Common myeloid progenitor, CD34-positive (primary cell): ENCODE results near the gene TDRD3.

Experiments
- CTCF ChIA-PET: fragments of 350-600 bp; sonication (Branson Sonifier 250); formaldehyde crosslinking; loops from one replicate; lab custom pipeline; 2021; ENCODE audit warnings: antibody characterized with exemption; lab: Charles Lee
- POLR2A ChIA-PET: fragments of 350-600 bp; sonication (Branson Sonifier 250); formaldehyde crosslinking; loops from one replicate; lab custom pipeline; 2021; ENCODE audit warnings: antibody characterized with exemption; lab: Charles Lee
- DNase-seq, 3 donors: peaks; one replicate each; pipeline versions ENCODE4 v3.0.0 to v3.0.0-alpha.2; 2013
- H3K27ac ChIP-seq, 2 experiments: 1 replicate in 1 of 2; 2 replicates in 1 of 2; pipeline ENCODE4 v1.7.0; 2013; ENCODE audit warnings: inconsistent platforms in 2 of 2, low read length in 2 of 2, mild to moderate bottlenecking in 2 of 2, low read depth in 1 of 2, moderate library complexity in 1 of 2; ENCODE audit not compliant: severe bottlenecking in 2 of 2, insufficient read depth in 1 of 2, poor library complexity in 1 of 2
- H3K27me3 ChIP-seq, 5 experiments: replicated peaks in 2 of 5; 1 replicate in 3 of 5; 2 replicates in 2 of 5; pipeline versions ENCODE4 v1.6.1 to v1.7.0; 2013; ENCODE audit warnings: low read length in 4 of 5, mild to moderate bottlenecking in 2 of 5, moderate library complexity in 2 of 5, inconsistent platforms in 1 of 5; ENCODE audit not compliant: insufficient read depth in 5 of 5, control insufficient read depth in 4 of 5
- H3K36me3 ChIP-seq, 4 experiments: 1 replicate in 2 of 4; 2 replicates in 2 of 4; pipeline versions ENCODE4 v1.6.1 to v1.7.0; 2013; ENCODE audit warnings: low read length in 3 of 4, control low read depth in 1 of 4, mild to moderate bottlenecking in 1 of 4; ENCODE audit not compliant: control insufficient read depth in 4 of 4, insufficient read depth in 4 of 4
- H3K4me1 ChIP-seq, 4 experiments: 1 replicate in 3 of 4; 2 replicates in 1 of 4; pipeline versions ENCODE4 v1.6.1 to v1.7.1; 2013; ENCODE audit warnings: low read length in 3 of 4, mild to moderate bottlenecking in 3 of 4, control low read depth in 1 of 4, inconsistent platforms in 1 of 4, moderate library complexity in 1 of 4; ENCODE audit not compliant: control insufficient read depth in 4 of 4, insufficient read depth in 4 of 4; ENCODE audit errors: control extremely low read depth in 1 of 4
- H3K4me3 ChIP-seq, 7 experiments: 1 replicate in 4 of 7; 2 replicates in 3 of 7; pipeline versions ENCODE4 v1.5.1 to v1.7.0; 2013; ENCODE audit warnings: mild to moderate bottlenecking in 7 of 7, low read length in 6 of 7, moderate library complexity in 6 of 7, inconsistent platforms in 2 of 7, low read depth in 2 of 7, control low read depth in 1 of 7; ENCODE audit not compliant: insufficient read depth in 4 of 7, control insufficient read depth in 1 of 7; ENCODE audit errors: extremely low read depth in 1 of 7
- H3K9me3 ChIP-seq, 5 experiments: 1 replicate in 4 of 5; 2 replicates in 1 of 5; pipeline versions ENCODE4 v1.6.1 to v1.7.1; 2013; ENCODE audit warnings: low read length in 4 of 5, mild to moderate bottlenecking in 2 of 5, inconsistent platforms in 1 of 5, low read depth in 1 of 5, moderate library complexity in 1 of 5; ENCODE audit not compliant: control insufficient read depth in 4 of 5, insufficient read depth in 2 of 5; ENCODE audit errors: control extremely low read depth in 1 of 5
- WGBS: methylation state at CpG from one replicate; pipeline ENCODE4 v1.1.5; 2013; ENCODE audit not compliant: insufficient coverage; 5-methylcytosine and 5-hydroxymethylcytosine counted together

The TDRD3 gene

DNA sequence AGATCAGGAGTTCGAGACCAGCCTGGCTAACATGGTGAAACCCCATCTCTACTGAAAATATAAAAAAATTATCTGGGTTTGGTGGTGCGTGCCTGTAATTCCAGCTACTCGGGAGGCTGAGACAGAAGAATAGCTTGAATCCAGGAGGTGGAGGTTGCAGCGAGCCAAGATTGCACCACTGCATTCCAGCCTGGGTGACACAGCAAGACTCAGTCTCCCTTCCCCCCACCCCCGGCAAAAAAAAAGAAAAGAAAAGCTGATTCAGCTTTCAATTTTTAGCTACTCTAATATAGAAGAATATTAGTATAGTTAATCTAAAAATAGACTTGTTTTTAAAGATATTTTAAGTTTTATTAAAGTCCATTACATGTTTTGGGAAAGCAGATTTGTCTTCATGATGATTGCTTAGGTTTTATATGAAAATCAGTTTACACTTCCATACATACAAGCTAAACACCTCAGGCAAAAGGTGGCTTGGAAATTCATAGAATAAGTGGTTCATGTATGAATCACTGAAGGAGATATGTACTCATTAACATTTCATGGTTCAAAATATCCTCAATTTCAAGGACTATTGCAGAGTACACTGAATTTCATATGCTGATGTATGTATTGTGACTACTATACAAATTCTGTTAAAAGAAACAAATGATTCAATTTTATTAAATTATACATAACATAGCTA, 165.2 kb downstream of the TDRD3 start:
- Histone ChIP-seq H3K36me3 (no peaks in the 10 kb centered on the region), H3K4me3 (no peak overlapping the region), H3K9me3 (no peaks in the 10 kb centered on the region), H3K4me1 (no peaks in the 10 kb centered on the region), H3K27ac (no peak overlapping the region), H3K27me3 (no peaks in the 10 kb centered on the region)
- ChIA-PET POLR2A (interaction anchor here (0.7 kb wide), 1 partner anchor 93 kb away, joined by 3 read pairs; no protein-coding TSS in a partner anchor), CTCF (no interaction called here)
- no peak for DNase-seq
- 100% methylated on average over 1 of the region's 5 CpGs for WGBS

DNA sequence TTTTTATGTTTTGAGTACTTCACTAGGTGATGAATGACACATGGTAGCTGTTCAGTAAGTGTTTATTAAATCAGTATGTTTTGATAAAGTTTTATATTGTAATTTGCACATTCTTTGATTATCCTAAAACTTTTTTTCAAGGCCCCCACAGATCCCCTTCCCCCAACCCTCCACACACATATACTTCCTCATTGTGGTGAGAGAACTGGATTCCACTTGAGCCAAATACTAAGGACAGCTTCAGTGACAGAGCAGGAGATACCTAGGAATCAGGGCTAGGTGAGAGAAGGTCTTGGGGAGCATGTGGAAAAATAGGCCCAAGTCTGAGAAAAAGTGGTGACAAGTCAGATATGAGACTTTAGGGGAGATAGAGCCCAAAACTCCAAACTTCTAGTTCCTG, 174.6 kb downstream of the TDRD3 start:
- Histone ChIP-seq H3K27ac (no peak overlapping the region), H3K27me3 (no peaks in the 10 kb centered on the region), H3K4me1 (peaks cover 0 to 6% (median 0%) of the 10 kb centered on the region in 4 experiments), H3K9me3 (no peaks in the 10 kb centered on the region), H3K4me3 (no peak overlapping the region), H3K36me3 (peaks cover 0 to 13% (median 4%) of the 10 kb centered on the region in 4 experiments)
- POLR2A ChIA-PET: no interaction called here
- peak in 2 of 3 donors; percentile 9 to 22 for DNase-seq
- CTCF ChIA-PET: interaction anchor here (1.5 kb wide), 1 partner anchor 10 kb away, joined by 5 read pairs; no protein-coding TSS in a partner anchor

GRCh38 chr13:60572003-60572798, 175.2 kb downstream of the TDRD3 start:
- CTCF ChIA-PET: interaction anchor here (1.5 kb wide), 1 partner anchor 9 kb away, joined by 5 read pairs; no protein-coding TSS in a partner anchor
- no peak overlapping the region for H3K4me3 ChIP-seq
- peaks cover 0 to 6% (median 0%) of the 10 kb centered on the region in 4 experiments for H3K4me1 ChIP-seq
- peaks cover 0 to 13% (median 4%) of the 10 kb centered on the region in 4 experiments for H3K36me3 ChIP-seq
- H3K9me3 ChIP-seq: no peaks in the 10 kb centered on the region
- no peaks in the 10 kb centered on the region for H3K27me3 ChIP-seq
- H3K27ac ChIP-seq: no peak overlapping the region
- no peak for DNase-seq
- WGBS: 92% methylated on average over 3 of the region's 5 CpGs
- POLR2A ChIA-PET: no interaction called here

- Histone ChIP-seq H3K27me3 (no peaks in the 10 kb centered on the region), H3K4me3 (no peak overlapping the region), H3K9me3 (no peaks in the 10 kb centered on the region), H3K4me1 (peaks cover 0 to 6% (median 0%) of the 10 kb centered on the region in 4 experiments), H3K36me3 (peaks cover 0 to 13% (median 4%) of the 10 kb centered on the region in 4 experiments), H3K27ac (no peak overlapping the region)
- 98% methylated on average over 6 of the region's 8 CpGs for WGBS
- DNase-seq: no peak
- ChIA-PET POLR2A (no interaction called here), CTCF (interaction anchor here (1.5 kb wide), 1 partner anchor 9 kb away, joined by 5 read pairs; no protein-coding TSS in a partner anchor)
Observed at GRCh38 chr13:60572855-60573254, 175.8 kb downstream of the TDRD3 start.

DNA sequence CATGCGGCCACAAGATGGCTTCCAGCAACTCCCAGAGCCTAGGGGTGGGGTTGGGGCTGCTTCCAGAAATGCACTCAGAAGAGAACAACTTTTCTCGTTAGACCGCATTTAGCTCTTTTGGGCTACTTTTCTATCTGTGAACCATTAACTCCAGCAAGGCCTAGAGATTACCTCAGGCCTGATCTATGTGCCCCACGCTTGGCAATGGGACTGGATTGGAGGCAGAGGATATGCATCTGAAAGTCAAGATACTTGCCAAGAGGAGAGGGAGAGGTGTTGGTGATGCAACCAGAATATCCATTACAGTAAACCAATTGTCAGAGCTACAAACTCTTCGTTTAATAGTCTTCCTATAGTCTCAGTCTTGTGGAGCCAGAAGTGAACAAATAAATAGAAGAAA, 177.7 kb downstream of the TDRD3 start:
- H3K4me1 ChIP-seq: peaks cover 0 to 6% (median 0%) of the 10 kb centered on the region in 4 experiments
- ChIA-PET POLR2A (no interaction called here), CTCF (no interaction called here)
- no peak overlapping the region for H3K27ac ChIP-seq
- DNase-seq: no peak
- no peak overlapping the region for H3K4me3 ChIP-seq
- no peaks in the 10 kb centered on the region for H3K9me3 ChIP-seq
- no peaks in the 10 kb centered on the region for H3K27me3 ChIP-seq
- 100% methylated on average over 5 of the region's 5 CpGs for WGBS
- H3K36me3 ChIP-seq: peaks cover 0 to 5% (median under 1%) of the 10 kb centered on the region in 4 experiments

DNA sequence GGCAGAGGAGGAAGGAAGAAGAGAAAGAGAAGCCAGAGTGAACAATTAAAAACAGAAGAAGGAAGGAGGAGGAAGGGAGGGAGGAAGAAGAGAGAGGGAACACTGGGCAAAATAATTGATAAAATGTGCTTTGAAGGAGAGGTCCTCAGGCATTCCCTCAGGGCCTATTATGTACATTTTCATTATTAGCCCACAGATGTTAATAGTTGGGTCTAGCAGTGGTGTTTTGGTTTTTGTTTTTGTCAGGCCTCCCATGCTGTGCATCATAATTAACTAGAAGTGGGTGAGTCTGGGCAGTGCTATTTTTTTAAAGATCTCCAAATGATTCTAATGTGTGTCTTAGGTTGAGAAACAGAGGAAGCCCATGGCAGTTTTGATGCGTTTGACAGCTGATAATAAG, 178.1 kb downstream of the TDRD3 start:
- CTCF ChIA-PET: no interaction called here
- 100% methylated on average over 1 of the region's 1 CpG for WGBS

GRCh38 chr13:60577761-60578160, 180.7 kb downstream of the TDRD3 start:
- ChIA-PET CTCF (no interaction called here), POLR2A (no interaction called here)
- DNase-seq: no peak
- Histone ChIP-seq H3K27me3 (no peaks in the 10 kb centered on the region), H3K9me3 (no peaks in the 10 kb centered on the region), H3K36me3 (no peaks in the 10 kb centered on the region), H3K4me3 (no peak overlapping the region), H3K27ac (no peak overlapping the region), H3K4me1 (no peaks in the 10 kb centered on the region)
- WGBS: no CpG with 5 or more reads among the region's 3 CpGs

More for the DNA sequence above, 178.1 kb downstream of the TDRD3 start:
- no peak for DNase-seq
- Histone ChIP-seq H3K9me3 (no peaks in the 10 kb centered on the region), H3K36me3 (peaks cover 0 to 4% (median 0%) of the 10 kb centered on the region in 4 experiments), H3K4me1 (peaks cover 0 to 6% (median 0%) of the 10 kb centered on the region in 4 experiments), H3K27me3 (no peaks in the 10 kb centered on the region), H3K27ac (no peak overlapping the region), H3K4me3 (no peak overlapping the region)
- POLR2A ChIA-PET: no interaction called here
